Upper lobe of left lung (tissue), 6 donors: ENCODE data around the gene MYO6. TPM values are rescaled to one million over a fixed set of nuclear protein-coding genes. Genes with fewer than 3 reads are reported as not detected.

Experiments
- ATAC-seq, 2 donors: fragments of 200-7000 bp; cut with Tn5 transposase; one replicate each; pipeline ENCODE4 v1.9.1; 2022; ENCODE audit warnings: mild to moderate bottlenecking in 2 of 2, moderate library complexity in 2 of 2; ENCODE audit not compliant: low FRiP score in 2 of 2
- DNase-seq, 2 donors: peaks; one replicate each; pipeline ENCODE4 v3.0.0-alpha.2; 2019 to 2020
- H3K27ac ChIP-seq, 4 donors: fragments of 200-600 bp; sonication (generic); one replicate each; pipeline ENCODE4 v1.5.1; 2016 to 2019
- H3K27me3 ChIP-seq, 4 donors: fragments of 200-600 bp; sonication (generic); one replicate each; pipeline ENCODE4 v1.5.1; 2017 to 2019
- H3K36me3 ChIP-seq, 4 donors: fragments of 200-600 bp; sonication (generic); one replicate each; pipeline ENCODE4 v1.5.1; 2016 to 2019
- H3K4me1 ChIP-seq, 4 donors: fragments of 200-600 bp; sonication (generic); one replicate each; pipeline ENCODE4 v1.5.1; 2018 to 2019
- H3K4me3 ChIP-seq, 4 donors: fragments of 200-600 bp; sonication (generic); one replicate each; pipeline ENCODE4 v1.5.1; 2017 to 2019; ENCODE audit warnings: mild to moderate bottlenecking in 2 of 4, moderate library complexity in 1 of 4
- H3K9me3 ChIP-seq, 4 donors: fragments of 200-600 bp; sonication (generic); one replicate each; pipeline ENCODE4 v1.5.1; 2018 to 2019
- CTCF ChIP-seq, 6 experiments: fragments of 450-650 bp in 4 of 6; fragments of 200-600 bp in 2 of 6; sonication (generic) in 2 of 6; IDR thresholded peaks; one replicate each; pipeline ENCODE4 v1.5.1; 2016 to 2019; ENCODE audit warnings: antibody characterized with exemption in 6 of 6
- EP300 ChIP-seq, 4 donors: sonication (generic); formaldehyde crosslinking; IDR thresholded peaks; one replicate each; pipeline ENCODE4 v1.5.1; 2017; ENCODE audit warnings: antibody characterized with exemption in 4 of 4, control low read depth in 2 of 4
- POLR2A ChIP-seq, 4 donors: fragments of 450-650 bp; IDR thresholded peaks; one replicate each; pipeline ENCODE4 v1.5.1; 2016 to 2017; ENCODE audit warnings: antibody characterized with exemption in 4 of 4, mild to moderate bottlenecking in 2 of 4
- POLR2AphosphoS5 ChIP-seq, 2 donors: sonication (generic); formaldehyde crosslinking; IDR thresholded peaks; one replicate each; pipeline ENCODE4 v1.5.1; 2017; ENCODE audit warnings: antibody characterized with exemption in 2 of 2
- WGBS, 2 donors: methylation state at CpG; one replicate each; pipeline ENCODE4 v1.1.5; 2017 to 2018; 5-methylcytosine and 5-hydroxymethylcytosine counted together
- total RNA-seq, 6 donors: library from RNA; depleted of rRNA in 4 of 6; stranded (reverse); fragments of >200 nt in 4 of 6; gene quantifications; one replicate each; pipeline versions ENCODE4 v1.1.0 to v1.2.1, GENCODE V29; 2016 to 2021
- donor health status: DM: no; HTN: no; CAD: no; lungs with moderate emphysema.
- donor health status: DM: no; HTN: yes; CAD: no; lungs with severe emphysema.

The MYO6 gene
- total RNA-seq, 6 donors from 2014 or later, result 49.0 to 94.3 (median 80.4) TPM

DNA sequence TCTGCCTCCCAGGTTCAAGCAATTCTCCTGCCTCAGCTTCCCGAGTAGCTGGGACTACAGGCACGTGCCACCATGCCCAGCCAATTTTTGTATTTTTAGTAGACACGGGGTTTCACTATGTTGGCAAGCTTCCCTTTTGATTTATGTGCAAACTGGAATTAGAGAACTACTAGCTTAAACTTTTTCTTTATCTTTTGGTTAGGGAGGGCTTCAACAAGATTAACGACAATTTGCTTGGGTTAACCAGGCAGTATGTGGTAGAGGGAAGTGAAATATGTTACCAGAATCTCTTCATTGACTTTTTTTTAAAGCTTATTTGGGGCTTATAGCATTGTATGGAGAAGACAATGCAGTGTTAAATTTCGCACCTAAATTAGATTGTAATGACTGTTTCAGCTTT lies 9.0 kb downstream of the MYO6 start:
- Histone ChIP-seq H3K27ac (no peak overlapping the region), H3K36me3 (no peaks in the 10 kb centered on the region), H3K9me3 (no peaks in the 10 kb centered on the region), H3K4me3 (no peak overlapping the region), H3K4me1 (peaks cover 7 to 28% (median 21%) of the 10 kb centered on the region in 4 donors), H3K27me3 (no peaks in the 10 kb centered on the region)
- 59 to 68% methylated on average over 5 of the region's 5 CpGs for WGBS, 2 donors
- ATAC-seq (no peak), DNase-seq (no peak)
- TF ChIP-seq EP300 (IDR thresholded peaks at IDR 0.05) (no peak), POLR2AphosphoS5 (IDR thresholded peaks at IDR 0.05) (no peak), POLR2A (IDR thresholded peaks at IDR 0.05) (no peak), CTCF (IDR thresholded peaks at IDR 0.05) (no peak)

DNA sequence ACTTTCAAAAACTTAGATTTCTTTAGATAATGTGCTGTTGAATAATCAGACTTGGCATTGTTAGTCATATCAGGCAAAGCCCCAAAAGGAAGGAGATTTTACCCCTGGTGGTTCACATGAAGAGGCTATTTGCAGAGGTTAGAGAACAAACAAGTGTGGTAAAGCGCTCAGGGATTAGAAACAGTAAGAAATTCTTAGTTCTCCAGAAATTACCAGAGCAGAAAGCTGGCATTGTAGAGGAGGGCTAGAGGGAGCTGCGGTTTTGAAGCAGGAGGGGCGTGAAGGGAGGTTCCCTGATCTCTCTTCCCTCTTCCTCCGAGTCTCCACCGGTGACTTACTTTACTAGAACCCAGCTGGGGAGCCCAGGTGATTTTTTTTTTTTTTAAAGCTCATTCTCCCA lies 10.2 kb downstream of the MYO6 start:
- DNase-seq, result no peak

DNA sequence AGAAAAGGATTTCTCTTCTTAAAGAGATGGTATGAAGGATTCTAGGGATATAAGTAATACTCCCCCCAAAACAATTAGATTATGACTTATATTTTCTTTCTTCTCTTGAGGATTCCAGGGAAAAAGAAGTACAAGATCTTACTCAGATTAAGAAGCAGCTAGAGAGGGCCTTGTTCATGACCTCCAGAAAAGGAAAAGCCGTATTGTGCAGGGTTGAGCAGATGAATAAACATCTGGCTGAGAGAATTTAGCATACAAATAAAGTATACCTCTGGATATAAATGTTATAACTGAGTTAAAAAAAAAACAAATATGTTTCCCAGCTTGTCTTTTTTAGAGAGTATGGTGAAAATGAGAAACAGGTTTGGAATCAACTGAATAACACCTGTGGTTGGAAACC lies 11.3 kb downstream of the MYO6 start:
- H3K4me3 ChIP-seq, result no peak overlapping the region
- H3K36me3 ChIP-seq, result no peaks in the 10 kb centered on the region
- ATAC-seq (no peak), DNase-seq (no peak)
- TF ChIP-seq CTCF (IDR thresholded peaks at IDR 0.05) (no peak), POLR2AphosphoS5 (IDR thresholded peaks at IDR 0.05) (no peak), EP300 (IDR thresholded peaks at IDR 0.05) (no peak), POLR2A (IDR thresholded peaks at IDR 0.05) (no peak)
- H3K27ac ChIP-seq, result peak overlapping the region in 1 of 4 donors; percentile 23
- WGBS, 2 donors, result 61 to 62% methylated on average over 1 of the region's 1 CpG
- H3K9me3 ChIP-seq, result no peaks in the 10 kb centered on the region
- H3K4me1 ChIP-seq, result peaks cover 0 to 15% (median 11%) of the 10 kb centered on the region in 4 donors
- no peaks in the 10 kb centered on the region for H3K27me3 ChIP-seq

More for the DNA sequence above, 10.2 kb downstream of the MYO6 start:
- no peak overlapping the region for H3K27ac ChIP-seq
- no peak overlapping the region for H3K4me3 ChIP-seq
- H3K36me3 ChIP-seq, result no peaks in the 10 kb centered on the region
- TF ChIP-seq CTCF (IDR thresholded peaks at IDR 0.05) (no peak), POLR2AphosphoS5 (IDR thresholded peaks at IDR 0.05) (no peak), POLR2A (IDR thresholded peaks at IDR 0.05) (no peak), EP300 (IDR thresholded peaks at IDR 0.05) (no peak)
- no peaks in the 10 kb centered on the region for H3K27me3 ChIP-seq
- H3K4me1 ChIP-seq, result peaks cover 0 to 19% (median 15%) of the 10 kb centered on the region in 4 donors
- ATAC-seq, result peak in 1 of 2 donors; percentile 26
- no peaks in the 10 kb centered on the region for H3K9me3 ChIP-seq
- 39 to 40% methylated on average over 5 of the region's 5 CpGs for WGBS, 2 donors

GRCh38 chr6:75761489-75761888 lies 12.4 kb downstream of the MYO6 start:
- Histone ChIP-seq H3K4me3 (no peak overlapping the region), H3K9me3 (no peaks in the 10 kb centered on the region), H3K27ac (no peak overlapping the region), H3K4me1 (peaks cover 0 to 15% (median 11%) of the 10 kb centered on the region in 4 donors), H3K27me3 (no peaks in the 10 kb centered on the region), H3K36me3 (no peaks in the 10 kb centered on the region)
- DNase-seq (no peak), ATAC-seq (no peak)
- TF ChIP-seq POLR2AphosphoS5 (IDR thresholded peaks at IDR 0.05) (no peak), CTCF (IDR thresholded peaks at IDR 0.05) (no peak), EP300 (IDR thresholded peaks at IDR 0.05) (no peak), POLR2A (IDR thresholded peaks at IDR 0.05) (no peak)
- 96 to 100% methylated on average over 1 of the region's 1 CpG for WGBS, 2 donors

DNA sequence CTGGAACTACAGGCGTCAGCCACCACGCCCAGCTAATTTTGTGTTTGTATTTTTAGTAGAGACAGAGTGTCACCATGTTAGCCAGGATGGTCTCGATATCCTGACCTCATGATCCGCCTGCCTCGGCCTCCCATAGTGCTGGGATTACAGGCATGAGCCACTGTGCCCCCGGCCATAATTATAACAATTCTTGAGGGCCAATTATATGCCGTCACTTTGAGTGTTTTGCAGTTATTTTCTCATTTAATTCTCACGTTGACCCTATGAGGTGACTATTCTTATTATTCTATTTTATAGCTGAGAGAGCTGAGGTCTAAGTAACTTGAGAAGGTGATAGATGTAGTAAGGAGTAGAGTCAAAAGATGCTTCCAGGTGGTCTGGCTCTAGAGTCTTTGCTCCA lies 13.0 kb downstream of the MYO6 start:
- no peaks in the 10 kb centered on the region for H3K36me3 ChIP-seq
- no peak overlapping the region for H3K27ac ChIP-seq
- WGBS, 2 donors, result 95 to 99% methylated on average over 8 of the region's 8 CpGs
- DNase-seq, result no peak
- no peak overlapping the region for H3K4me3 ChIP-seq
- ATAC-seq, result no peak
- H3K9me3 ChIP-seq, result no peaks in the 10 kb centered on the region
- TF ChIP-seq POLR2A (IDR thresholded peaks at IDR 0.05) (no peak), CTCF (IDR thresholded peaks at IDR 0.05) (no peak), EP300 (IDR thresholded peaks at IDR 0.05) (no peak), POLR2AphosphoS5 (IDR thresholded peaks at IDR 0.05) (no peak)
- H3K4me1 ChIP-seq, result peaks cover 0 to 15% (median 11%) of the 10 kb centered on the region in 4 donors
- no peaks in the 10 kb centered on the region for H3K27me3 ChIP-seq
